ENCODE measurements around the gene PDE7B.

PDE7B gene

DNA sequence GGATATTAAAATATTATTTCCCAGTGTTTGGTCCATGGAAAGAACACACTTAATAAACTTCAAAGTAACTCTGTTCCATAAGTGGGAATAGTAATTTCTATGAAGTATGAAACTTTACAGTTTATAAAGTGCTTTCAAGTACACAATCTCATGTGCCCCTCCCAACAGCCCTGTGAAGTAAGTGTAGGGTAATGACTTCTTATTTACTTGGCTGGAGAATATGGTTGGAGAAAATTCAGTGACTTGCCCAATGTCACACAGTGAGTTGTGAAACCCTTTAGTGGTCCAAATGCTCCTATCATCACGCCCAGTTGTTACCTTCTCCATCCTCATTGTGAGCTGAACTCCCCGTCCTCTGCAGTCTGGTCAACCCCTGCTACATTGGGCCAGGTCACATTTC is 141.2 kb downstream of the PDE7B start:
- DNase-seq = no peak

DNA sequence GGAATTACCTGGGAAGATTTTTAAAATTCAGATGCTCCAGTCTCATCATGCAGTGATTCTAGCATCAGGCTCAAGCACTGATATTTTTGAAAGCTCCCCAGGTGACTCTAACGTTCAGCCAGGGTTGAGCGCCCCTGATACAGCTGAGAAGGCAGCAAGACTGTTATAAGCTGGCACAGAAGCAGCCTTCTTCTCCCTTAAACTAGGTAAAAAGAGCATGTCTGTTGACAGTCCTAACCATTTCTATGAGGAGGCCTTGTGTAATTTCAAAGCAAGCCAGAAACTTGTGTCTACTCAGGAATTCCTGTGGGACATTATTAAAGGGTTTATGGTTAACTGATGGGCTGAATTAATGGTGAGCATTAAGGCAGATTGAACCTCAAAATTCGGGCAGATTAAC is 141.9 kb downstream of the PDE7B start:
- no peak for DNase-seq

DNA sequence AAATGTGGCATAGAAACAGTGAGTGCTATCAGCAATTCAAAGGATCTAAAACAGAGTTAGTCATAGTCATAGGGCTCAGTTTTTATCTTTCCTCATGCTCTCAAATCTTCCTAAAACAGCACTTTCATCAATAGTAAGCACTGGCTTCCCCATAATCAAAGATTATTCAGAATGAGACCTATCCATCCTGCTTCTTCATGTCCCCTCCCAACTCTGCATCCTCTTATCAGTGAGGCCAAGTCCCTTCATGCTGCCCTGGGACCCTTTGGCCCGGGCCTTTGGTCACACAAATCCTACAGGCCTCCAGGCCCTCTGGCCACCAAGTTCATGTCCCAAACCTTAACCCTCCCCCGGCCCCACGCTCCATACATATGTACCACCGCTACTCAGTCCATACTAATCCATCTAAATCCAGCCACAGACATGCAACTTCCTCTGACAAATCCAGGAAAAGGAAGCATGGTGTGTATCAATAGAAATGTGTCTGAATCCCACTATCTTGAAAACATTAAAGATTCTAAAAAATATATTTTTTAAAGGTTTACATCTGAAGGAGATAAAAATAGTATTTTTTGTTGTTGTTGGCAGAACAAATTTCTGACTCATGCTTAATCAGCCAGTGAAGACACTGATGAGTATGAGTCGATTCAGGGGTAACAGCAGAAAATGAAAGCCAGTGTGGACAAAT is 143.5 kb downstream of the PDE7B start:
- no peak for DNase-seq

DNA sequence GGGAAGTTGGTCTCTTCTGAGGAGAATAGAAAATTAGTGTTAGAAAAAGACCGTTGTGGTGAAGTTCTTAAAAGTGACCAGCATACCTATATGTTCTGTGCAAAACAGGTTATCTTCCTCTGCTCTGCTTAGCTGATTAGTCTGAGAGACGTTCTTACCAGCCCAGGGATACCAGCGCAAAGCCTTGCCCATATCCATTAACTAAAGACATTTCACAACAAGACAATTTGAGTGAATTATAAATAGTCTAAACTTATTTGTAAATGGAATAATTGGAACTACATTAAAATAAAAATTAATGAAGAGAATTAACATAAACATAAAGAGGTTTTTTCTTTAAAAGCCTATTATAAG is 144.0 kb downstream of the PDE7B start:
- DNase-seq = no peak

DNA sequence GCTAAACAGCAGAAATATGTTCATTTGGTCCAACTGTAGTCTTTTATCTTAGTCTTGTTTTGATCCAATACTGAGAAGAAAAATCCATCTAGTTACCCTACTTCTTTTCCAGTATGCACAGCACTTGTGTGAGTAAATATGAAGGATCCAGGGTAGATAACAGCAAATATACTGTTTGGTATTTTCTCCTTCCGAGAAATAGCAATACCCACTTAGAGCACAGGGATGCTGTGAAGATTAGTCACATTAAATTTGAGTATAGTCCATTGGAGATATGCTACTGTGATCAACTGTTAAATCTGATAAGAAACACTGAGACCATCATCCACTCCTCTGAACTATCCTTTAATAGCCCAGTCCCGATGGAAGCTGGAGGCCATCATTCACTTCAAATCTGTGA is 145.2 kb downstream of the PDE7B start:
- no peak for DNase-seq

DNA sequence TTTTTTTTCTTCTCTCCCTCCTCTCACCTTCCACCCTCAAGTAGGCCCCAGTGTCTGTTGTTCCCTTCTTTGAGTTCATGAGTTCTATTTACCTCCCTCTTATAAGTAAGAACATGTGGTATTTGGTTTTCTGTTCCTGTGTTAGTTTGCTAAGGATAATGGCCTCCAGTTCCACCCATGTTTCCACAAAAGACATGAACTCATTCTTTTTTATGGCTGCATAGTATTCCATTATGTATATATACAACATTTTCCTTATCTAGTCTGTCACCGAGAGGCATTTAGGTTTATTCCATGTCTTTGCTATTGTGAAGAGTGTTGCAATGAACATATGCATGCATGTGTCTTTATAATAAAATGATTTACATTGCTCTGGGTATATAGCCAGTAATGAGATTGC is 147.9 kb downstream of the PDE7B start:
- no peak for DNase-seq

DNA sequence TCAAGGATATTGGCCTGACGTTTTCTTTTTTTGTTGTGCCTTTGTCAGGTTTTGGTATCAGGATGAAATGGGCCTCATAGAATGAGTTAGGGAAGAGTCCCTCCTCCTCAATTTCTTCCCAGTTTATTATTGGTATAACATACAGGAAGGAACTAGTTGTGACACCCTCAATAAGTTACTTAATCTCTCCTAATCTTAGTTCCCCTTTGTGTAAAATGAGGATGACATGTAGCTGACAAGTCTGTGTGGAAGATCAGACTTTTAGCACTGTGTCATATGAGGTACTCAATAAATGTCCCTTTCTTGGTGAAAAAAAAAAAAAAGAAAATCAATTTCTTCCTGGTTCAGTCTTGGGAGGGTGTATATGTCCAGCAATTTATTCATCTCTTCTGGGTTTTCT is 155.8 kb downstream of the PDE7B start:
- DNase-seq = no peak

DNA sequence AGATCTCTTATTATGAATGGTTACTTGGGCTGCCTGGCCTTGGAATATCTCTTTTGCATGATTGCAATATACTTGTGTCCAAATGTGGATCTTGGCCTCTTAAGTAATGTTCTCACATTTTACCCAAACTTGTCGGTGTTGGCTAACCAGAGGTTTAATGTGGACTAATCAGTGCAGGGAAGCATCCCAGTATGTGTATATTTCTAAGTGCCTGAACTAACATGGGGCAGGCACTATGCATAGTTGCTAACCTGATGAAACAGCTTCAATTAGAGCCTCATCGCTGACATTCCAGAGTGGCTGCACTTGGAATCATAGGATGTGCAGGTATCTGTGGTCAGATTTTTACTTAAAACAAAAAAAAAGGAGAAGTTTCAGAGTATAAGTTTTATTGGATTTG is 160.0 kb downstream of the PDE7B start:
- no peak for DNase-seq

DNA sequence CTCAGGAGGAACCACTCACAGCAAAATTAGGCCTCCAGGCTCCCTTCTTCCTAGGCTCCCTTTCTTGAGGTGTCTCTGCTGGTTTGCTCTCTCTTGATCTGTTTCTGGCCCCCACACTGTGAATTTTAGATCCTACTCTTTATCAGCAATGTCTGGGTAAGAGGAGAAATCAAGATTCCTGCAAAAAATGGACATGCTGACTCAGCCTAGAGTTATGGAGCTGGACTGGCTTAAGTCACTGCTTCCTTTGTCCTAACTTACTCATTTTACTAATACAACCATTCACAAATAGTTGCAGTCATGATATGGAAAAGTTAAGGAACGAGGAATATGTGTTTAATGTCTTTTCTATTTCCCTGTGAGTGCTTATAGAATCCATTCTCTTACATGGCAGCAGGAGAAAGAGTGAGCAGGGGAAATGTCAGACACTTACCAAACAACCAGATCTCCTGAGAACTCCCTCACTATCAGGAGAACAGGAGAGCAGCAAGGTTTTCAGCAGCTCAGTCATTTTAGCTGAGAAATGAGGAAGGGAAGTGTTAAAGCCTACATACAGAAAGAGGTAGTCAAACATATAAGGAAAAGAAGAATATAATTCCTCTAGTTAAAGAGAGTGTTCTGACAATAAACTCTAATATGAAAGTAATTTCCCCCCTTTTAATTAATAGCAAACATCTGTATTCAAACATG is 160.8 kb downstream of the PDE7B start:
- DNase-seq = no peak

DNA sequence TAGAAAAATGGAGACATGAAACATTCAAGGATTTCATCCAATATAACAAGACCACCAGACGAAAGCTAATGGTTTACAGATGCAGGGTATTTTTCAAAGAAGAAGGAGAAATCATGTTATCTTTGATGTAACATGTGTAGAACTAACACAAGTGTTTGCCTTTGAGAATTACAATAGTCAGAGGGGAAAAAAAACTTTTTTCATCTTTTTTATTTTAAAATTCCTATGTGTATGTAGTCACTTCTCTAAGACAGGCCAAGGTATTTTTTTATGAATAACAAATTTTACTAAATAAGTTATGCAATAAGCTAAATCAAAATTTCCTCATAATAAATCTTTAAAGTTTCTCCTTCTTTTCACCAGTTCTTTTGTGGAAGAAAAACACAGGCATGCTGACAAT is 161.4 kb downstream of the PDE7B start:
- no peak for DNase-seq

DNA sequence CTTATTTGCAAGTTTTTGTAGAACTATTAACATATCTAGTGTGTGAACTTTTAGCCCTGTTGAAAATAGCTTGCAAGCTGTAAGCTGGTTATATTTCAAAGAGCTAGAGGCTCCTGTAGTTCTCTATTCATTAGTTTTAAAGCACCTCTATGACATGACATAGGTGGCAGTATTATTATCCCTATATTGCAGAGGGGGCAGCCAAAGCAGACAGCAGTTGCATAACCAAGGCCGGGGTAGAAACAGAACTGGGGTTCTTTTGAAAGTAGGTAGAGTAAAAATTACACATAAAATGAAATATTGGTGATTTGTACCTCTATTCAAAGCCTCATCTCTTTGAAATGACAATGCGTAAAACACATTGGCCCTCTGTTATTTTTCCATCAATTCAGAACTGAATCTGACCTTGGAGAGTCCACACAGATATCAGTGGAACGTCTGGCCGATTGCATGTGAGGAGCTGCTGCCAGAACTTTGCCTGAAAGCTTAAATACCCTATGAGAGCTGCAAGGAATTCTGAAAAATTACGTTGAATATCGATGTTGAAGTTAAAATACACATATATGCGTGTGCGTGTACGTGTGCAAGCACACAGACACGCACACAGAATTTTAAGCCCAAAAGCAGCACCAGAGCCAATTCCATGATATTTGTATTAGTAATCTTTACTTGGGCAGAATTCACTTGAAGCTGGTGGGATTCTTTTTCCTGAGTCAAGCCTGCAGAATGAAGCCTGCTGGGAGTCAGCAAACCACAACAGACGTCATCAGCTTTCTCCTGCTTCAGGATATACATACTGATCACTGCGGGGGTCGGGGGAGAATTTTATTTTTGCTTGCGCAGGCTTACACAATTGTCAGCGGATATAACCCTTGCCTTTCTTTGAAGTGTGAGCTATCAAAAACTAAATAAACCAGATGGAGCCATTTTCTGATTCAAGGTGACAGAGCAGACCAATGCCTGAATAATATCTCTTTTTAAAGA is 163.2 kb downstream of the PDE7B start:
- no peak for DNase-seq

DNA sequence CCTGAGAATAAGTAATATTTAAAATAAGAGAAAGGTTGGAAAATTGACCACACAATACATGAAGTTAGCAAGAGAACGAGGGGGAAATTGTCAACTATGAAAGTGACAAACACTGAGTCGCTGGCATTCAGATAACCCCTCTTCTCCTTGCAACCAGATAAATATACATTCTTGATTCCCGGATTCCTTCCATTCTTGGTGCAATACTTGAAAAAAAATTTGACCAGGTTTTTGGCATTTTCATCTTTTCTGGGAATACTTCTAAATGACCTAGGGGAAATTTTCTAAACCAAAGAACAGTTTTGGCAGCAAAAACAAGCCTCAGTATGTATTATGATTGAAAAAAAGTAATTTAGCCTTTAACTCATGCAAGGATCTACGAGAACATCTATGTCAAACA is 164.0 kb downstream of the PDE7B start:
- DNase-seq = no peak

DNA sequence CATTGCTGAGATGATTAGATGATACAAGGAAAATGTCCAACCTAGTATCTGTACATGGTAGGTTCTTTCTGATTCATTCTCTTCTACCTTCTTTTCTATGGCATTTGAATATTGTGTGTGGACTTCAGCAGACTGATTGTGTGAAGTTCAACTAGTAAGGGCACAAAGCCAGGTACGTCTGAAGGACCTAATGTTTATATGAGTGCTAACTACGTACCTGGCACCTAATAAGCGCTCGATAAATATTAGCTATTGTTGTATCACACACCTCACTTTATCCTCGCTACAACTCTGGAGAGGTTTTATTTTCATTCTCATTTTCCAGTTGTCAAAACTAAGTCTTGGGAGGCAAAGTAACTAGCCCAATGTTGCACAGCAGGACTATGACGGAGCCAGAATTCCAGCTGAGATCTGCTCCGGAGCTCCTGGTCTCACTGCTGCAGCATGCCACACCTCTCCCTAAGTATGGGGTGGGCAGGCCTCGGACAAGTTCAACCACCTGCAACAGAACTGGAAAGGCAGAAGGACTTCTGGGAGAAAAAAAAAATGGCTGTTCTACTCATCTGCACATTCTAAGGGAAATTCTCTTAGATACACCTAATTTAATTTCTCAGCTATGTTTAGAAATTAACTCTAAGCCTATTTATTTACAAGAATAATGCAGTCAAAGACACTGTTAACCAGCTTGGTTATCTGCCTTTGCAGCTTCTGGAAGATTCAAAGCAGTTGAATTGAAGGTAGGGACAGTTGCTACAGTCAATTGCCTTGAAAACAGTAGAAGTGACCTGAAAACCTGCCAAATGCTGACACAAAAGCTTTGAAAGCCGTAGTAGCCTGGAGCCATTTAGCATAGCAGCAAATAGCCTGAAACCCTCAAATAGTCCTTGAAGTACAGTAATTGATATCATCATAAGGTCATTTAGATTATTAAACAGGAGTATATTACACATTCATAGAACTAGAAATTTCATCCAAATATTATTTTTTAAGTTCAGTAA is 165.0 kb downstream of the PDE7B start:
- no peak for DNase-seq

DNA sequence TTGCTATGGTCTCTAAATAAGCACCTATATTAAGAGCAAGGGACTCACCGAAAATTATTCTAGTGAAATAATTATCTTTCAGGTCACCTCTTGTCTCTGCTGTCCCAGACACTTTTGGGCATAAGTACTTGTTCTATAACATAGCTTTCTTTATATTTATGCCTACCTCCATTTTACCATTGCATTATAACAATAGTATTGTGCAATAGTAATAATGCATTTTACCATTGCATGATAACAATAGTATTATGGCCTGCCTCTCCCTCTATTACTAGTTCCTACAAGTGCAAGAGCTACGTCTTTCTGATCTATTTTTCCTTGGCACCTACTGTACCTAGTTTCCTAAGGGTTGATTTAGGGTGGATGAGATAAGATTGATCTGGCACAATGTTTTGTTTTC is 169.2 kb downstream of the PDE7B start:
- DNase-seq = no peak

DNA sequence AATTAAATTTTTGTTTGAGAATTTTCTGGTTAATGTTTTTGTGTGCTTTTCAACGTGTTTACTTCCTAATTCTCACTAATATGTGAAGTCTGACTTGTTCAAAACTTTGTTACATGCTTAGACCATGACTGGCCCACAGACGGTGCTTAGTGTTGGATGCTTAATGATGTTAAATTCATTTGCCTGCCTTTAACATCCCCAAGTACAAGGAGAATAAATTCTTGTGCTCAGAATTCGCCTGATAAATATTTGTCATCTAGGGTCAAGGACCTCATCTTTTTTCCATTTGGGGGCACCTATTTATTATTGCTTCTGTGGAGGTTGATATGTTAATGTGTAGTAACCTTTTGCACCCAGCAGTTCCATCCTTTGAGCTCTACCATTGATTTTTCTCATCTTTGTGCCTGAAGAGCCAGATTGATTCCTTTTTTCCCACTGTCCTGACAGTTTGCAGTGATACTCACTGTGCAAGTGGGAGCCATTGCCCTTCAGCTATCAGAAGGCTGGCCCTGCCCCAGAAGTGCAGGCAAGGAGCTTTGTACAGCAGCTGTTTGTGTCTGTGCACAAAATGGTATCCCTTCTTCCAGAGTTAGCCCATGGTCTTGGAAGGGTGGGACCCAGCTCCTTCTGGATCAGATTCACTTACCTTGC is 170.8 kb downstream of the PDE7B start:
- no peak for DNase-seq

DNA sequence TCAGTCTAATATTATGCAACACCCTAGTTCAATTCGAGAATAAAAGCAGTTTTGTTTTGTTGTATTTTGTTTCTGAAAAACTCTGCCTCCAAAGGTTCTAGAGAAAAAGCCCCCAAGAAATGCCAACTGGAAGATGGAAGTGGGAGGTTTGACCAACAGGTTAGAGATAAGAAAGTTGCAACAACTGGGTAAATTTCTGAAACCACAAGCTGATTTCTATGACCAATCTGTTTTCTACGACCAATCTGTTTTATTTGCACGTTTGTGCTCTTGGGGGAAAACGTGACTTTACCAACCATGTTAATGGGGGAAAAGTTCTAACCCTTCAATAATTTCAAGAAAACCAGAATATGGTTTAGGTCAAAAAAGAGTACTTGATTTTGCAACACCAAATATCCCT is 173.2 kb downstream of the PDE7B start:
- DNase-seq = no peak

DNA sequence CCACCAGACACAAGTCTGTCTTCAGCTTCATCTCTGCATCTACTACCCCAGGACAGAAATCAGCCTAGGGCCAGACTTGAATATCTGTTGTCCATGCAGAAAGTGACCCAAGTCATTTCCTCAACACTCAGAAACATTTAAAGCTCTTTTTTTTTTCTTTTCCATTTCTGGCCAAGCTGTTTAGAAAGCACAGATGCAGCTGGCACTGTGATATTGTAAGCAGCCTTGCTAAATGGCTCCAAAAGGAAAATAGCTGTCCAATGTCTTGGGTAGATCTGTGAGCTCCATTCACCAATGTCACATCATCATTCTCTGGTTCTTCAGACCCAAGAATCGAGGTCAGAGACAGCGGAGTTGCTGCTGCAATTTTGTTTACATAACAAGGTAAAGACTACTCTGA is 174.2 kb downstream of the PDE7B start:
- no peak for DNase-seq

DNA sequence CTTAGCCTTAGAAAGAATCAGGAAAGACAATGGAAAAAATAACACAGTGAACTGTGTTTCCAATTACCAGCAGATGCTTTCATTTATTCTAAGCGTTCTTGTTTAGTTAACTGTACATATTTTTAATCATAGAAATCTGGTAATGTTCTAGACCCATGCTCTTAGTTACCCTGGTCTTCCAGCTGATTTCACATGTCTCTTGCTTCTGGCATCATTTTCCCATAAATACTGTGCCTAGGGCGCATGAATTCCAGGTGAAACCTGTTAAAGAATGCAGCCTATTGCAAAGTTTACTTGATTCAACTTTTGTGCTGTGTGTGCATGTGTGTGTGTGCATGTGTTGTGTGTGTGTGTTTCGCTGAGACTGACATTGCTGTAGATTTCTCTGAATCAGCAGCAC is 178.6 kb downstream of the PDE7B start:
- DNase-seq = no peak

DNA sequence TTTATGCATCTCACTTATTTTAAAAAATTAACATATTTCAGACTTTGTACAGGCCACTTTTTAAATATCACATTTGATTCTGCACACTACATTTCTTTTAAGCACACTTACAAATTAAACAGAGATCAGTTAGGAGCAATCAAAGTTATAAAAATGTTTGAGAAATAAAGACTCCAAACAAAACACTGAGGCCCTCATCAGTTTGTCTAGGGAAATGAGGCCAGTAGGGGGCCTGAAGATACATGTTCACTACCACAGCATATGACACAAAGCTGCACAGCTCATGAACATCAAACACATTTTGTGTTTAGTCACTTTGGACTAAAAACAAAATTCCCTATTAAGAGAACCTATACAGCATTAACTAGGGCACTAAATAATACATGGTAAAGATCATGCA is 180.5 kb downstream of the PDE7B start:
- no peak for DNase-seq

DNA sequence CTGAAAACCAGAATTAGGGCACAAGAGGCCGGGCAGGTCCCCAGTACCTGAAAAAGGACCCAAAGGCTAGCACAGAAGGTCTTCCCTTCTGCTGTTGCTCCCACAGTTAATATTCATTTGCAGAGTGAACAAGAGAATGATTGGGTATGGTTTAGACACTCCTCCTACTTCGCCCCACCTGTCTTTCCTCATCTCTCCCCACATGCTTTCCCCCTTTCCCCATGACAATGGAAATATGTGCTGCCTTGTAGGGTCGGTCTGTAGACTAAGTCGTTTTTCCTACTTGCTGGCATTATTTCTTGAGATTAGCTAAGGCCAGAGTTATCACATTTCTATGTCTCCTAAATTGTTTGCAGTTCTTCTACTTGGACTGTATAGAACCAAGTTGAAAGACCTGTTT is 181.9 kb downstream of the PDE7B start:
- no peak for DNase-seq

DNA sequence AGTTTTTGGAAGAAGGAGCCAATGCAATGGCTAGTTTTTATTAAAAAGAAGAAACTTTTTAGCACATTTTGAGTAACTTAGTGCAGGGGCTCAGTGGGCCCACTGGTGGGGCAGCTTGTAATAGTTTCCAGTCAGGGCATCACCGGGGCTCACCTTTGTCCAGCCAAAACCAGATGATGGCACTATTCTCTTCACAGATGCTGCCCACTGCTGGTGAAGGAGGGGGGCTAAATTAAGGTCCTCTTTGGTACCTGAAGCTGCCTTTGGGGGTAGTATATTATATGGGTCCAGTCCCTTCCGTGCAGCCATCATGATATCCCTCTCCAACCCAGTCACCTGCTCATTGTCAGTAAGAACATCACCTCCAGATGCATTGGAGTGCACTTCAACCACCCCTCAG is 182.9 kb downstream of the PDE7B start:
- DNase-seq = no peak
